ENCODE measurements around the gene MAGI2.

Gene MAGI2

DNA sequence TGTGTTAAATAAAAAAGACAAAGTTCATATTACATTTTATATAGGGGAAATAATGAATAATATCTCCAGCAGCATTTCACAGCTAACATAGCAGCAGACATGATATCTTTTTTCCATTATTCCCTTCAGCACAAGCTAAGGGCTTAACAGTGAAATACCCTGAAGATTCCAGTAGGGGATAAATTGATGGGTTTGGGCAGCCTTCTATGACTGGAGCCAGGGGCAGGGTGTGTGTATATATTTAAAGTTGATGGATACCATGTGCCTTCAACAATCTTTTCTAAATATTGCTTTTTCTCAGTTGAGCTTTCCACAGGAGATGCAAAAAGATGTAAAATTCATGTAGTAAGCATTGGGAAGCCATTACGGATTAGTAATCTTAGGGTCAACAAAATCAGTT lies 151.2 kb downstream of the MAGI2 start:
- DNase-seq (ENCODE audit: low spot score) = no peak

- no peak for DNase-seq (ENCODE audit: low spot score)
Measured at GRCh38 chr7:79301419-79301818, 152.0 kb downstream of the MAGI2 start.

DNA sequence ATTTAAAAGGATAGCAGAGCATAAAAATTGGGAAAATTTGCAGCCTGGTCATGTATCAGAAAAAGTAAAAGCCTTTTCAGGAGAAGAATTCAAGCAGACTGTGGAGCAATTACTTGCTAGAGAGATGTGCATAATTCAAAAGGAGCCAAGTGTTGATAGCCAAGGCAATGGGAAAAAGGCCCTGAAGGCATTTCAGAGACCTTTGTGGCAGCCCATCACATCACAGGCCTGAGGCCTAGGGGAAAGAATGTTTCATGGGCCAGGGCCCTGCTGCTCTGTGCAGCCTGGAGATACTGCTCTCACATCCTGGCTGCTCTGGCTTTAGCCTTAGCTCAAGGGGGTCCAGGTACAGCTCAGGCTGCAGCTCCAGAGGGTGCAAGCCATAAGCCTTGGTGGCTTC lies 152.9 kb downstream of the MAGI2 start:
- no peak for DNase-seq (ENCODE audit: low spot score)

DNA sequence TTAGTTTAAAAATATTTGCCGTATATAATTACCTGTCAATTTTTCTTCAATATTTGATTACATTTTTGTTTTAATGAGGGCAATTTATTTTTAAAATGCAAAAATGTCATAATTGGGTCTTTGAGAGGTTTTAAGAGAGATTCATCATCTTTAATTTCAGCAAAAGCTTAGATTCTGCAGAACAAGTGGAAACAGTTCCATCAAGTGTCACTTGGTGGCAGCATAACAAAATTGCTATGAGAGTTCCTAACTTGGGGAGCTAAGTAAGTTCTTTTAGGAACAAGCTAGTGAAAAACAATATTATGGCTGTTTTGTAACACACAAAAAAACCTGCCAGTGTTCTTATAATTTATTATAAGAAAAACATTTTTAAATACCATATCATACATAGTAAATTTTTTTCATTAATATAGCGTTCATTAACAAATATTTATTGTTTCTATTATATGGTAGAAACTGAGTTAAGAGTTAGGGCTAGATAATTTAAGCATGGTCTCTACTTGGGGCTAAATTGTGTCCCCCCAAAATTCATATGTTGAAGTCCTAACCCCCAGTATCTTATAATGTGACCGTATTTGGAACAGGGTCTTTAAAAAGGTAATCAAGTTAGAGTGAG lies 155.2 kb downstream of the MAGI2 start:
- DNase-seq (ENCODE audit: low spot score) = peak; percentile 91

- no peak for DNase-seq (ENCODE audit: low spot score)
Measured at GRCh38 chr7:79296553-79297320, 156.7 kb downstream of the MAGI2 start.

GRCh38 chr7:79293655-79294142 lies 159.8 kb downstream of the MAGI2 start:
- DNase-seq (ENCODE audit: low spot score) = no peak

- DNase-seq (ENCODE audit: low spot score) = peak; percentile 50
Measured at GRCh38 chr7:79292834-79293233, 160.6 kb downstream of the MAGI2 start.

- DNase-seq (ENCODE audit: low spot score) = no peak
Measured at GRCh38 chr7:79291498-79291865, 162.0 kb downstream of the MAGI2 start.

GRCh38 chr7:79290841-79291497 lies 162.5 kb downstream of the MAGI2 start:
- no peak for DNase-seq (ENCODE audit: low spot score)

- DNase-seq (ENCODE audit: low spot score) = no peak
Measured at GRCh38 chr7:79290398-79290797, 163.1 kb downstream of the MAGI2 start.

DNA sequence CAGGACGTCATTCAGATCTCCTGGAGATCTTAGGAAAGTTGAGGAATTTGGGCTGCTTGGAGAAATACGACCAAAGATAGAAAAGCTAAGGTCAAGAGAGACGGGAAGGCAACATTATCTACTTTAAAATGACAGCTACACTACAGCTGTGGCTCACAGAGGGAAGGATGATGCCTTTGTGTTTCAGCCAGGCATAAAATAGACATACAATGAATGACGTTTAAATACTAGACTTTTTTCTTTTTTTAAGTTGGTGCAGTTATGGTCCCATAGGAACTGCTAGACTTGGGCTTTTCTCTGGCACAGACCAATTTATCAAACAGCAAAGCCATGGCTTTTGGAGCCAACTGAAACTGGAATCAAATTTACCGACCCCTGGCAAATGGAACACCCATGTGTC lies 164.8 kb downstream of the MAGI2 start:
- no peak for DNase-seq (ENCODE audit: low spot score)

DNA sequence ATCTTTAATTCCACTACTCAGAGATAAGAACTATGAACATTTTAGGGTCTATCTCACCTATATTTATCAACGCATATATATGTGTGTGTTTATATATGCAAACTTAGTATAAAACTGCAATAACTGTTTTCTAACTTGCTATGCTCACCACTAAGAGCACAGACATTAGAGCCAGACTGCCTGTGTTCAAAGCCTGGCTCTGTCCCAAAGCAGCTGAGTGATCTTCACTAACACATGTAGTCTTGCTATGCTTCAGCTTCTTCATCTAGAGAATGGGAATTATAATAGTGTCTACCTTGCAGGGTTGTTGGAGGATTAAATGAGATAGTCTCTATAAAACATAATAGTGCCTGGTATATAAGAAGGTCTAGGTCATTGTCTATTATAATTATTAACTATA lies 165.5 kb downstream of the MAGI2 start:
- DNase-seq (ENCODE audit: low spot score) = peak; percentile 36

DNA sequence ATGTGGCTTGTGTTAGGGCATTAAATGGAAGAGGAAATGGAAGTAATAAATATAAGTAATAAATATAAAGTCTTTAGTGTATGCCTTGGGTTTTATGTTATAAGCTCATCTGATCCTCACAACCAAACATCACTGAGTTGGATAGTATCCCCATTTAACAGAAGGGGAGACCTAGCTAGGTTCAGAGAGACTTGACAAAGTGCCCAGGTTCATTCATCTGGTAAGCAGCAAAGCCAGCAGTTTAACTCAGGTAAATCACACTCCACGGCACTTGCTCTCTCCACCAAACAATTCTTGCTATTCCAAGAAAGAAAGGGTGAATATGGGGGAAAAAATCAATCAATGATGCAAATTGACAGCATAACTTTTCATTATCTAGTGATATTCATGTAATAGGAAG lies 167.3 kb downstream of the MAGI2 start:
- no peak for DNase-seq (ENCODE audit: low spot score)

DNA sequence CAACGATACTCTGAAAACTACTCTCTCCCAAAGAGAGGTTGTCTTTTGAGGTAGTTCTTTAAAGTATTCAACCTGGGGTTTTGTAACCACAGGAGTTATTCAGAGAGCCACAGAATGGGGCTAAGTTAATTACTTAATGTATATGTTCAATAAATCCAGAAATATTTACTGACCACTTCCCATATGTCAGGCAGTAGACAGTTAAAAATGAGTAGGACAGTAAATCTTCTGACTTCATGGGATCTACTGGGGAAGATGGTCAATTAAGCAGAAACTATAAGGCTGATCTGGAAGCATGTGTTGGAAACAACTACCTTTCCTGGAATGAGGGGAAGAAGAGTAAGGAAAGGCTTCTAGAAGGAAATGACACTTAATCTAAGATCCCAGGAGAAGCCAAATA lies 167.7 kb downstream of the MAGI2 start:
- DNase-seq (ENCODE audit: low spot score) = no peak

GRCh38 chr7:79284211-79284610 lies 169.3 kb downstream of the MAGI2 start:
- no peak for DNase-seq (ENCODE audit: low spot score)

GRCh38 chr7:79282882-79283602 lies 170.4 kb downstream of the MAGI2 start:
- DNase-seq (ENCODE audit: low spot score) = no peak

GRCh38 chr7:79282070-79282694 lies 171.3 kb downstream of the MAGI2 start:
- DNase-seq (ENCODE audit: low spot score) = peak; percentile 87

- DNase-seq (ENCODE audit: low spot score) = no peak
Measured at GRCh38 chr7:79281426-79281825, 172.0 kb downstream of the MAGI2 start.

DNA sequence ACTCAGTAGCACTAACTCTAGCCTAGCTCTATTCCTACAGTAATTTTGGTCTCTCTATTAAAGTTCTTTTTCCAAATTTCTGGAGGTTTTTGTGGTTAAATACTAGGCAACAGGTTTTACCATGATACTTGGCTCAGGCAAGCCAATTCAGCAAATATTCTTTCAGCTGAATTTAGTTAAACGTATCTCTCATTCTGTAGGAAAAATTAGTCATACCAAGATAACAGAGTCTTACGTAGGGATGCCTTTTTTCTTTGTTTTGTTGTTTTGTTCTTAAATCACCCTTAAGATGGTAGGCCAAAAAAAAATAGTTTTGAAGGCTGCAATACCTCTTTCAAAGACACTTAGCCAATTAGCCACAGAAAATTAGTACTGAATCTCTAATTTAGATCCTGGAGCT lies 180.5 kb downstream of the MAGI2 start:
- DNase-seq (ENCODE audit: low spot score) = no peak

- DNase-seq (ENCODE audit: low spot score) = peak; percentile 65
Measured at GRCh38 chr7:79272066-79272669, 181.3 kb downstream of the MAGI2 start.

GRCh38 chr7:79268730-79269129 lies 184.7 kb downstream of the MAGI2 start:
- peak; percentile 52 for DNase-seq (ENCODE audit: low spot score)

- no peak for DNase-seq (ENCODE audit: low spot score)
Measured at GRCh38 chr7:79258826-79259225, 194.6 kb downstream of the MAGI2 start.

Measured in pons (tissue), 1 donor.